H9 (cell line): Measurements from ENCODE around the gene AGAP3. TPM values are rescaled to one million over a fixed set of nuclear protein-coding genes. Genes with fewer than 3 reads are reported as not detected.

Experiments
- DNase-seq: peaks from one replicate; pipeline ENCODE4 v3.0.0-alpha.2; 2017
- H2AFZ ChIP-seq: one replicate; pipeline ENCODE4 v1.6.1; 2013; ENCODE audit warnings: mild to moderate bottlenecking, low read length, control low read depth, moderate library complexity
- H2AK5ac ChIP-seq: 2 replicates; pipeline ENCODE4 v1.6.1; 2013; ENCODE audit warnings: low read length, control low read depth, mixed read lengths; ENCODE audit not compliant: insufficient read length
- H2BK120ac ChIP-seq: one replicate; pipeline ENCODE4 v1.6.1; 2013; ENCODE audit warnings: low read depth, mild to moderate bottlenecking, low read length, control low read depth, inconsistent platforms; ENCODE audit not compliant: poor library complexity, severe bottlenecking
- H2BK12ac ChIP-seq: 2 replicates; pipeline ENCODE4 v1.6.1; 2013; ENCODE audit warnings: low read length, control low read depth, mixed read lengths, low read depth; ENCODE audit not compliant: insufficient read length
- H2BK15ac ChIP-seq: 2 replicates; pipeline ENCODE4 v1.6.1; 2013; ENCODE audit warnings: low read depth, low read length, control low read depth
- H2BK20ac ChIP-seq: one replicate; pipeline ENCODE4 v1.6.1; 2013; ENCODE audit warnings: low read depth, mild to moderate bottlenecking, low read length, control low read depth, inconsistent platforms; ENCODE audit not compliant: poor library complexity, severe bottlenecking
- H2BK5ac ChIP-seq: 2 replicates; pipeline ENCODE4 v1.6.1; 2013; ENCODE audit warnings: low read length, control low read depth, mixed read lengths; ENCODE audit not compliant: insufficient read length
- H3K14ac ChIP-seq: 2 replicates; pipeline ENCODE4 v1.6.1; 2013; ENCODE audit warnings: low read length, control low read depth; ENCODE audit not compliant: insufficient read depth
- H3K18ac ChIP-seq: 2 replicates; pipeline ENCODE4 v1.6.1; 2013; ENCODE audit warnings: low read depth, mild to moderate bottlenecking, mixed read lengths, low read length, control low read depth; ENCODE audit not compliant: insufficient read length
- H3K23ac ChIP-seq: 2 replicates; pipeline ENCODE4 v1.6.1; 2013; ENCODE audit warnings: low read length, control low read depth, mixed read lengths, low read depth; ENCODE audit not compliant: insufficient read length
- H3K23me2 ChIP-seq: 2 replicates; pipeline ENCODE4 v1.6.1; 2013; ENCODE audit warnings: low read depth, mild to moderate bottlenecking, mixed read lengths, low read length, control low read depth; ENCODE audit not compliant: insufficient read length, poor library complexity, severe bottlenecking
- H3K27ac ChIP-seq: 2 replicates; pipeline ENCODE4 v1.5.1; 2013; ENCODE audit warnings: low read length, control low read depth, mixed read lengths, low read depth; ENCODE audit not compliant: insufficient read length
- H3K27me3 ChIP-seq: 2 replicates; pipeline ENCODE4 v1.6.1; 2013; ENCODE audit warnings: low read length, control low read depth, inconsistent platforms; ENCODE audit not compliant: insufficient read depth
- H3K4ac ChIP-seq: 2 replicates; pipeline ENCODE4 v1.6.1; 2013; ENCODE audit warnings: low read depth, mild to moderate bottlenecking, control low read depth, inconsistent platforms, low read length, moderate library complexity
- H3K4me1 ChIP-seq: 2 replicates; pipeline ENCODE4 v1.6.1; 2013; ENCODE audit warnings: low read length, control low read depth, inconsistent platforms; ENCODE audit not compliant: insufficient read depth
- H3K4me2 ChIP-seq: 2 replicates; pipeline ENCODE4 v1.6.1; 2013; ENCODE audit warnings: low read length, control low read depth, mixed read lengths; ENCODE audit not compliant: insufficient read length, insufficient read depth
- H3K56ac ChIP-seq: 2 replicates; pipeline ENCODE4 v1.6.1; 2013; ENCODE audit warnings: low read depth, mild to moderate bottlenecking, mixed read lengths, low read length, control low read depth; ENCODE audit not compliant: insufficient read length
- H3K79me1 ChIP-seq: 2 replicates; pipeline ENCODE4 v1.6.1; 2013; ENCODE audit warnings: low read depth, mild to moderate bottlenecking, moderate library complexity, low read length, control low read depth, inconsistent platforms; ENCODE audit not compliant: insufficient read depth, poor library complexity, severe bottlenecking
- H3K79me2 ChIP-seq: 2 replicates; pipeline ENCODE4 v1.6.1; 2013; ENCODE audit warnings: low read length, control low read depth, inconsistent platforms; ENCODE audit not compliant: insufficient read depth
- H3K9ac ChIP-seq: 2 replicates; pipeline ENCODE4 v1.6.1; 2013; ENCODE audit warnings: low read length, control low read depth, mixed read lengths; ENCODE audit not compliant: insufficient read length; ENCODE audit errors: extremely low read depth
- H3K9me3 ChIP-seq: one replicate; pipeline ENCODE4 v1.6.1; 2013; ENCODE audit warnings: low read depth, low read length, inconsistent platforms; ENCODE audit not compliant: control insufficient read depth
- H3T11ph ChIP-seq: one replicate; pipeline ENCODE4 v1.6.1; 2013; ENCODE audit warnings: mild to moderate bottlenecking, low read length, control low read depth, inconsistent platforms
- H4K20me1 ChIP-seq: one replicate; pipeline ENCODE4 v1.6.1; 2013; ENCODE audit not compliant: control insufficient read depth, insufficient read length, insufficient read depth
- H4K5ac ChIP-seq: 2 replicates; pipeline ENCODE4 v1.6.1; 2013; ENCODE audit warnings: low read depth, mild to moderate bottlenecking, mixed read lengths, low read length, control low read depth; ENCODE audit not compliant: insufficient read length
- H4K8ac ChIP-seq: replicated peaks from 2 replicates; pipeline ENCODE4 v1.6.1; 2013; ENCODE audit warnings: low read length, control low read depth, mixed read lengths, low read depth; ENCODE audit not compliant: insufficient read length
- H4K91ac ChIP-seq: 2 replicates; pipeline ENCODE4 v1.6.1; 2013; ENCODE audit warnings: low read depth, mild to moderate bottlenecking, moderate library complexity, mixed read lengths, low read length, control low read depth; ENCODE audit not compliant: insufficient read length
- H3K27ac Mint-ChIP-seq, 3 experiments: 2 replicates in 2 of 3; 3 replicates in 1 of 3; pipeline ENCODE4 v1.8.0; 2020 to 2021; ENCODE audit warnings: mixed read lengths in 3 of 3, mild to moderate bottlenecking in 1 of 3, moderate library complexity in 1 of 3
- H3K27me3 Mint-ChIP-seq: 2 replicates; pipeline ENCODE4 v1.8.0; 2021; ENCODE audit warnings: low read depth, mild to moderate bottlenecking, moderate library complexity, mixed read lengths
- H3K36me3 Mint-ChIP-seq, 3 experiments: 2 replicates in 2 of 3; 3 replicates in 1 of 3; pipeline ENCODE4 v1.8.0; 2020 to 2021; ENCODE audit warnings: low read depth in 3 of 3, mixed read lengths in 3 of 3; ENCODE audit not compliant: insufficient read depth in 1 of 3
- H3K4me1 Mint-ChIP-seq, 2 experiments: 2 replicates each; pipeline ENCODE4 v1.8.0; 2020; ENCODE audit warnings: mixed read lengths in 2 of 2
- H3K4me3 Mint-ChIP-seq, 2 experiments: 2 replicates in 1 of 2; 3 replicates in 1 of 2; pipeline ENCODE4 v1.8.0; 2020 to 2021; ENCODE audit warnings: mild to moderate bottlenecking in 2 of 2, mixed read lengths in 2 of 2, moderate library complexity in 1 of 2
- H3K9me3 Mint-ChIP-seq, 2 experiments: 2 replicates in 1 of 2; 3 replicates in 1 of 2; pipeline ENCODE4 v1.8.0; 2020; ENCODE audit warnings: mild to moderate bottlenecking in 2 of 2, mixed read lengths in 2 of 2, moderate library complexity in 1 of 2
- WGBS: extraction: QIAGEN DNeasy Blood & Tissue Kit; methylation state at CpG from one replicate; pipeline ENCODE4 v1.1.7; 2013; ENCODE audit warnings: missing lambda C conversion rate, low lambda C conversion rate, mixed read lengths; ENCODE audit not compliant: insufficient read length; ENCODE audit errors: extremely low coverage; 5-methylcytosine and 5-hydroxymethylcytosine counted together
- total RNA-seq: library from RNA; stranded (reverse); gene quantifications from 2 replicates; pipeline ENCODE4 v1.2.1, GENCODE V29; 2021
- TF ChIP-seq, protein P1 (sequence below): fragments of 200-600 bp; sonication (generic); conservative IDR thresholded peaks from 3 replicates; pipeline ENCODE4 v1.8.0; 2021; ENCODE audit warnings: antibody characterized with exemption, mild to moderate bottlenecking

The AGAP3 gene
- total RNA-seq, 1 experiment from 2014 or later, result 97.7 TPM

DNA sequence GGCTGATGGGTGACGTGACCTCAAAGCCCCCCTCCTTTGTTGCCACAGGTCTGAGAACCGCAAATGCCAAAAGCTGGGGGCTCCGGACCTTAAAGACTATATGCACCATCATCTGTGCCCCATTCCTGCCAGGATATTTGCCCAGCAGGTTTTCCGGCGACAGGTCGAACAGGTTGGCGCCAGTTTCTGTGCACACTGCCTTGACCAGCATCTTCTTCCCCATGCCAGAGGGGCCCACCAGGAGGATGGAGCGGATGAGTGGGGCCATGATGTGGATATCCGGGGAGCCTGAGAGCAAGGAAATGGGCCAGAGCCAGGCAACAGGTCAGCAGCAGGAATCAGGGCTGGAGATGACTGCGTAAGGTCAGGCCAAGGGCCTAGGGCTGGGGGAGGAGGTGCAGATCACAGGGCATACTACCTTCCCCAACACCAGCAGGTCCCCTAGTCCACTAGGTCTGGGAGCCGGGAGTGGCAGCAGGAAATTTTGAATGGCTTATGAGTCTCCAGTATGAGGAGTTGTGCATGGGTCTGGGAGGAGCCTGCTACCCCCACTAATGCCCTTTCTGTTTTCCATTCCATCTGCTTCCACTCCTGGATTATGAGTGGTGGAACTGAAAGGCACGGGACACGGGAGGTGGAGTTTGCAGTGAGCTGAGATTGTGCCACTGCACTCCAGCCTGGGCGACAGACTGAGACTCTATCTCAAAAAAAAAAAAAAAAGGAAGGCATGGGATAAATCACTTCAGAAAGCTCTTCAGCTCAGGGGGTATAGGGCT, 107.1 kb downstream of the AGAP3 start:
- H2BK20ac ChIP-seq, result no peak overlapping the region
- no peak overlapping the region for H3K18ac ChIP-seq
- no peak overlapping the region for H3K56ac ChIP-seq
- no peak overlapping the region for H4K8ac ChIP-seq
- no peak overlapping the region; the same call in 1 of the 2 replicates for H3K14ac ChIP-seq
- H3T11ph ChIP-seq, result no peak overlapping the region
- no peaks in the 10 kb centered on the region for H3K79me2 ChIP-seq
- no peaks in the 10 kb centered on the region for H4K20me1 ChIP-seq
- no peak overlapping the region for H4K5ac ChIP-seq
- H2BK15ac ChIP-seq, result no peak overlapping the region
- H3K36me3 Mint-ChIP-seq, result no peaks in the 10 kb centered on the region
- no peak overlapping the region for H3K27ac ChIP-seq
- no peak overlapping the region for H2BK12ac ChIP-seq
- H2BK5ac ChIP-seq, result no peak overlapping the region
- H3K4me3 Mint-ChIP-seq, result no peak overlapping the region
- no CpG with 5 or more reads among the region's 14 CpGs for WGBS
- H4K91ac ChIP-seq, result no peak overlapping the region
- H3K27ac Mint-ChIP-seq, result no peak overlapping the region
- no peaks in the 10 kb centered on the region for H3K4me1 Mint-ChIP-seq
- H3K9me3 Mint-ChIP-seq, result no peaks in the 10 kb centered on the region
- H3K4ac ChIP-seq, result no peak overlapping the region
- H2BK120ac ChIP-seq, result no peak overlapping the region
- H3K27me3 ChIP-seq, result no peaks in the 10 kb centered on the region; the same call in 1 of the 2 replicates
- H3K27me3 Mint-ChIP-seq, result peaks cover 27% of the 10 kb centered on the region
- H3K9ac ChIP-seq, result no peak overlapping the region
- H3K23me2 ChIP-seq, result no peaks in the 10 kb centered on the region
- H2AK5ac ChIP-seq, result no peak overlapping the region
- no peak overlapping the region for H3K23ac ChIP-seq
- H3K4me2 ChIP-seq, result no peak overlapping the region
- DNase-seq, result no peak
- no peaks in the 10 kb centered on the region for H3K79me1 ChIP-seq
- TF ChIP-seq, protein P1, sequence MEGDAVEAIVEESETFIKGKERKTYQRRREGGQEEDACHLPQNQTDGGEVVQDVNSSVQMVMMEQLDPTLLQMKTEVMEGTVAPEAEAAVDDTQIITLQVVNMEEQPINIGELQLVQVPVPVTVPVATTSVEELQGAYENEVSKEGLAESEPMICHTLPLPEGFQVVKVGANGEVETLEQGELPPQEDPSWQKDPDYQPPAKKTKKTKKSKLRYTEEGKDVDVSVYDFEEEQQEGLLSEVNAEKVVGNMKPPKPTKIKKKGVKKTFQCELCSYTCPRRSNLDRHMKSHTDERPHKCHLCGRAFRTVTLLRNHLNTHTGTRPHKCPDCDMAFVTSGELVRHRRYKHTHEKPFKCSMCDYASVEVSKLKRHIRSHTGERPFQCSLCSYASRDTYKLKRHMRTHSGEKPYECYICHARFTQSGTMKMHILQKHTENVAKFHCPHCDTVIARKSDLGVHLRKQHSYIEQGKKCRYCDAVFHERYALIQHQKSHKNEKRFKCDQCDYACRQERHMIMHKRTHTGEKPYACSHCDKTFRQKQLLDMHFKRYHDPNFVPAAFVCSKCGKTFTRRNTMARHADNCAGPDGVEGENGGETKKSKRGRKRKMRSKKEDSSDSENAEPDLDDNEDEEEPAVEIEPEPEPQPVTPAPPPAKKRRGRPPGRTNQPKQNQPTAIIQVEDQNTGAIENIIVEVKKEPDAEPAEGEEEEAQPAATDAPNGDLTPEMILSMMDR, result no peak
- H3K4me1 ChIP-seq, result no peaks in the 10 kb centered on the region; the same call in 1 of the 2 replicates
- no peak overlapping the region for H2AFZ ChIP-seq
- H3K9me3 ChIP-seq, result no peaks in the 10 kb centered on the region

Other genes starting within 250 kb of the AGAP3 start
- 0.11 and 0.28 TPM in 2 replicates for gene AOC1, start 234.0 kb upstream of the AGAP3 start, total RNA-seq
- gene KCNH2, start 108.2 kb upstream of the AGAP3 start, total RNA-seq, result 4.3 and 4.5 TPM in 2 replicates
- gene NOS3, start 95.5 kb upstream of the AGAP3 start, total RNA-seq, result 4.5 and 4.7 TPM in 2 replicates
- gene ATG9B, start 62.0 kb upstream of the AGAP3 start, total RNA-seq, result 1.5 and 2.0 TPM in 2 replicates
- gene ABCB8, start 58.0 kb upstream of the AGAP3 start, total RNA-seq, result 22.1 and 23.9 TPM in 2 replicates
- 1.7 and 2.3 TPM in 2 replicates for gene ASIC3, start 37.9 kb upstream of the AGAP3 start, total RNA-seq
- gene CDK5, start 28.6 kb upstream of the AGAP3 start, total RNA-seq, result 16.3 and 19.9 TPM in 2 replicates
- 136 and 138 TPM in 2 replicates for gene SLC4A2, start 26.9 kb upstream of the AGAP3 start, total RNA-seq
- gene FASTK, start 5.7 kb upstream of the AGAP3 start, total RNA-seq, result 57.8 and 59.5 TPM in 2 replicates
- 45.4 and 53.6 TPM in 2 replicates for gene TMUB1, start 3.0 kb upstream of the AGAP3 start, total RNA-seq
- not detected in 2 replicates for gene GBX1, start 81.2 kb downstream of the AGAP3 start, total RNA-seq
- gene ASB10, start 100.8 kb downstream of the AGAP3 start, total RNA-seq, result not detected in 2 replicates
- 0.97 TPM in 1 of 2 replicates, not detected in the other for gene H2BK1, start 124.0 kb downstream of the AGAP3 start, total RNA-seq
- 70.1 and 70.5 TPM in 2 replicates for gene ABCF2, start 140.7 kb downstream of the AGAP3 start, total RNA-seq
- gene CHPF2, start 146.0 kb downstream of the AGAP3 start, total RNA-seq, result 25.7 and 28.1 TPM in 2 replicates
- 4.7 and 5.0 TPM in 2 replicates for gene SMARCD3, start 162.2 kb downstream of the AGAP3 start, total RNA-seq